CD4-positive, alpha-beta memory T cell (primary cell): ENCODE measurements around the gene CD81. TPM values are rescaled to one million over a fixed set of nuclear protein-coding genes. Genes with fewer than 3 reads are reported as not detected.

Source experiments
- CTCF ChIA-PET: fragments of 350-600 bp; sonication (Branson Sonifier 250); formaldehyde crosslinking; loops from one replicate; lab custom pipeline; 2021; ENCODE audit warnings: inconsistent platforms; ENCODE audit not compliant: partially characterized antibody; lab: Charles Lee
- POLR2A ChIA-PET: fragments of 350-600 bp; sonication (Branson Sonifier 250); formaldehyde crosslinking; loops from one replicate; lab custom pipeline; 2021; ENCODE audit not compliant: partially characterized antibody; lab: Charles Lee
- DNase-seq, 5 donors: peaks; one replicate each; pipeline versions ENCODE4 v3.0.0 to v3.0.0-alpha.2; 2020 to 2022; ENCODE audit warnings: mixed read lengths in 1 of 5
- H3K27ac ChIP-seq: one replicate; pipeline ENCODE4 v1.7.0; 2013; ENCODE audit warnings: low read depth, low read length
- H3K27me3 ChIP-seq: 2 replicates; pipeline ENCODE4 v1.7.0; 2013; ENCODE audit warnings: mild to moderate bottlenecking, low read length, moderate library complexity; ENCODE audit not compliant: insufficient read depth
- H3K36me3 ChIP-seq: 2 replicates; pipeline ENCODE4 v1.7.0; 2013; ENCODE audit warnings: mild to moderate bottlenecking, low read length, moderate library complexity; ENCODE audit not compliant: insufficient read depth
- H3K4me1 ChIP-seq: 2 replicates; pipeline ENCODE4 v1.7.0; 2013; ENCODE audit warnings: mild to moderate bottlenecking, low read length, moderate library complexity; ENCODE audit not compliant: insufficient read depth
- H3K4me3 ChIP-seq, 2 donors: one replicate each; pipeline ENCODE4 v1.7.0; 2013; ENCODE audit warnings: low read length in 2 of 2, mild to moderate bottlenecking in 1 of 2
- H3K9me3 ChIP-seq, 2 donors: one replicate each; pipeline ENCODE4 v1.7.0; 2013; ENCODE audit warnings: low read length in 2 of 2, control low read depth in 1 of 2; ENCODE audit not compliant: control insufficient read depth in 1 of 2
- H3K27ac Mint-ChIP-seq, 7 donors: one replicate each; pipeline ENCODE4 v1.8.0; 2020 to 2021; ENCODE audit warnings: mixed read lengths in 7 of 7, mild to moderate bottlenecking in 6 of 7, inconsistent platforms in 3 of 7, moderate library complexity in 3 of 7
- H3K27me3 Mint-ChIP-seq, 2 donors: one replicate each; pipeline ENCODE4 v1.8.0; 2020 to 2021; ENCODE audit warnings: mixed read lengths in 2 of 2
- H3K36me3 Mint-ChIP-seq, 2 donors: one replicate each; pipeline ENCODE4 v1.8.0; 2020 to 2021; ENCODE audit warnings: mixed read lengths in 2 of 2, inconsistent platforms in 1 of 2, mild to moderate bottlenecking in 1 of 2
- H3K4me1 Mint-ChIP-seq, 4 donors: one replicate each; pipeline ENCODE4 v1.8.0; 2020 to 2021; ENCODE audit warnings: mixed read lengths in 4 of 4, mild to moderate bottlenecking in 1 of 4
- H3K4me3 Mint-ChIP-seq, 8 donors: one replicate each; pipeline ENCODE4 v1.8.0; 2020 to 2021; ENCODE audit warnings: mixed read lengths in 8 of 8, mild to moderate bottlenecking in 7 of 8, moderate library complexity in 6 of 8, inconsistent platforms in 3 of 8
- H3K9me3 Mint-ChIP-seq, 8 donors: one replicate each; pipeline ENCODE4 v1.8.0; 2020 to 2021; ENCODE audit warnings: mixed read lengths in 8 of 8, mild to moderate bottlenecking in 5 of 8, inconsistent platforms in 3 of 8, moderate library complexity in 1 of 8
- intact Hi-C: fragments of 100-400 bp; cut with micrococcal nuclease; formaldehyde crosslinking; loops from one replicate; pipeline ENCODE4 v1.15.1; 2023
- polyA plus RNA-seq, 2 donors: library from polyadenylated mRNA; unstranded; fragments of 300-500 nt; fragmentation: Illumina TruSeq; gene quantifications; one replicate each; pipeline ENCODE4 v1.2.3, GENCODE V29; 2021
- total RNA-seq, 2 experiments: library from RNA; stranded (reverse); gene quantifications; one replicate each; pipeline ENCODE4 v1.2.3, GENCODE V29; 2021

The CD81 gene
- total and polyA plus RNA-seq, 4 experiments from 2014 or later = 15.2 to 118 (median 83.4) TPM

GRCh38 chr11:2367266-2368160 is 9.6 kb upstream of the CD81 start:
- H3K27me3 ChIP-seq = no peaks in the 10 kb centered on the region

GRCh38 chr11:2368178-2368850 is 8.8 kb upstream of the CD81 start:
- no peak overlapping the region for H3K4me3 Mint-ChIP-seq
- H3K36me3 Mint-ChIP-seq = no peaks in the 10 kb centered on the region
- H3K27me3 ChIP-seq = no peaks in the 10 kb centered on the region
- H3K4me1 ChIP-seq = no peaks in the 10 kb centered on the region
- no peaks in the 10 kb centered on the region for H3K27me3 Mint-ChIP-seq
- ChIA-PET POLR2A (no interaction called here), CTCF (no interaction called here)
- no peaks in the 10 kb centered on the region for H3K4me1 Mint-ChIP-seq
- H3K36me3 ChIP-seq = no peaks in the 10 kb centered on the region
- H3K4me3 ChIP-seq = no peak overlapping the region
- H3K27ac ChIP-seq = no peak overlapping the region
- no peaks in the 10 kb centered on the region for H3K9me3 ChIP-seq
- no peak for DNase-seq
- no peak overlapping the region for H3K27ac Mint-ChIP-seq
- intact Hi-C loops = no loop called here
- no peaks in the 10 kb centered on the region for H3K9me3 Mint-ChIP-seq

More at GRCh38 chr11:2367266-2368160, 9.6 kb upstream of the CD81 start:
- Mint-ChIP-seq H3K27me3 (no peaks in the 10 kb centered on the region), H3K27ac (no peak overlapping the region), H3K4me1 (no peaks in the 10 kb centered on the region), H3K4me3 (no peak overlapping the region), H3K9me3 (no peaks in the 10 kb centered on the region), H3K36me3 (no peaks in the 10 kb centered on the region)
- Histone ChIP-seq H3K36me3 (no peaks in the 10 kb centered on the region), H3K4me1 (no peaks in the 10 kb centered on the region), H3K4me3 (no peak overlapping the region), H3K27ac (no peak overlapping the region), H3K9me3 (no peaks in the 10 kb centered on the region)
- CTCF ChIA-PET = interaction anchor here (1.2 kb wide), 1 partner anchor 63 kb away, joined by 3 read pairs; no protein-coding TSS in a partner anchor
- intact Hi-C loops = no loop called here
- no peak for DNase-seq
- POLR2A ChIA-PET = interaction anchor here (0.7 to 1.1 kb wide), 3 partner anchors 9 to 179 kb away, joined by 3 to 6 read pairs (median 3); partner anchors contain the start of gene CD81

GRCh38 chr11:2368851-2369180 is 8.3 kb upstream of the CD81 start:
- no peak for DNase-seq
- Mint-ChIP-seq H3K4me3 (no peak overlapping the region), H3K4me1 (no peaks in the 10 kb centered on the region), H3K9me3 (no peaks in the 10 kb centered on the region), H3K27ac (no peak overlapping the region), H3K36me3 (no peaks in the 10 kb centered on the region), H3K27me3 (no peaks in the 10 kb centered on the region)
- intact Hi-C loops = no loop called here
- H3K9me3 ChIP-seq = no peaks in the 10 kb centered on the region
- CTCF ChIA-PET = no interaction called here
- no peaks in the 10 kb centered on the region for H3K36me3 ChIP-seq
- H3K4me3 ChIP-seq = no peak overlapping the region
- no peaks in the 10 kb centered on the region for H3K27me3 ChIP-seq
- H3K27ac ChIP-seq = no peak overlapping the region
- no peaks in the 10 kb centered on the region for H3K4me1 ChIP-seq
- POLR2A ChIA-PET = no interaction called here

GRCh38 chr11:2369320-2369719 is 7.8 kb upstream of the CD81 start:
- Histone ChIP-seq H3K27ac (no peak overlapping the region), H3K36me3 (no peaks in the 10 kb centered on the region), H3K4me3 (no peak overlapping the region), H3K9me3 (no peaks in the 10 kb centered on the region), H3K4me1 (no peaks in the 10 kb centered on the region), H3K27me3 (no peaks in the 10 kb centered on the region)
- Mint-ChIP-seq H3K27ac (peak overlapping the region in 1 of 7 donors; percentile 3), H3K4me3 (no peak overlapping the region), H3K4me1 (no peaks in the 10 kb centered on the region), H3K36me3 (no peaks in the 10 kb centered on the region), H3K27me3 (no peaks in the 10 kb centered on the region), H3K9me3 (no peaks in the 10 kb centered on the region)
- no peak for DNase-seq
- ChIA-PET CTCF (no interaction called here), POLR2A (no interaction called here)
- intact Hi-C loops = no loop called here

- Mint-ChIP-seq H3K36me3 (no peaks in the 10 kb centered on the region), H3K4me3 (no peak overlapping the region), H3K4me1 (no peaks in the 10 kb centered on the region), H3K9me3 (no peaks in the 10 kb centered on the region), H3K27ac (peak overlapping the region in 1 of 7 donors; percentile 3), H3K27me3 (no peaks in the 10 kb centered on the region)
- CTCF ChIA-PET = no interaction called here
- intact Hi-C loops = no loop called here
- POLR2A ChIA-PET = no interaction called here
- Histone ChIP-seq H3K27me3 (no peaks in the 10 kb centered on the region), H3K4me1 (no peaks in the 10 kb centered on the region), H3K27ac (no peak overlapping the region), H3K36me3 (no peaks in the 10 kb centered on the region), H3K9me3 (no peaks in the 10 kb centered on the region), H3K4me3 (no peak overlapping the region)
- no peak for DNase-seq
Observed at GRCh38 chr11:2369896-2370295, 7.2 kb upstream of the CD81 start.

GRCh38 chr11:2374456-2375201 is 2.5 kb upstream of the CD81 start:
- Histone ChIP-seq H3K36me3 (no peaks in the 10 kb centered on the region), H3K27ac (no peak overlapping the region), H3K4me3 (no peak overlapping the region), H3K27me3 (no peaks in the 10 kb centered on the region), H3K4me1 (peaks cover 21% of the 10 kb centered on the region), H3K9me3 (no peaks in the 10 kb centered on the region)
- Mint-ChIP-seq H3K27me3 (no peaks in the 10 kb centered on the region), H3K36me3 (peaks cover 0 to 3% of the 10 kb centered on the region in 2 donors), H3K9me3 (peaks cover 0 to 2% (median 0%) of the 10 kb centered on the region in 8 donors), H3K4me3 (no peak overlapping the region), H3K27ac (no peak overlapping the region), H3K4me1 (peaks cover 4 to 15% (median 8%) of the 10 kb centered on the region in 4 donors)
- DNase-seq = no peak
- intact Hi-C loops = loop anchor here (5.0 kb wide), 1 partner anchor 72 kb away; the partner anchor contains the start of genes C11orf21 and TSPAN32
- POLR2A ChIA-PET = interaction anchor here (1.7 to 4.6 kb wide), 2 partner anchors 13 to 25 kb away, joined by 5 to 50 read pairs; partner anchors contain the start of gene TSSC4
- CTCF ChIA-PET = interaction anchor here (1.0 kb wide), 1 partner anchor 218 kb away, joined by 3 read pairs; no protein-coding TSS in a partner anchor
